GM18519 (cell line): ENCODE data around the gene MAJIN.
"Not testable (repeated sequence)": the region's sequence is repeated elsewhere in the genome, so short reads cannot be mapped to it uniquely, and the experiment has no call there.

Source experiments
- ATAC-seq: cut with Tn5 transposase; IDR thresholded peaks from one replicate; pipeline ENCODE4 v1.9.1; 2021; ENCODE audit warnings: mild to moderate bottlenecking, moderate library complexity; ENCODE audit not compliant: unreplicated experiment, low FRiP score

MAJIN gene, protein sequence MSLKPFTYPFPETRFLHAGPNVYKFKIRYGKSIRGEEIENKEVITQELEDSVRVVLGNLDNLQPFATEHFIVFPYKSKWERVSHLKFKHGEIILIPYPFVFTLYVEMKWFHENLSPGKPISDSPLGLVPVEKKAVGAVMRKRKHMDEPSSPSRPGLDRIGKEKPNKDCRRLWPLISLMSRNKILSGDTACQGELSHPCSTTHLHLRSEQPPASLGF

DNA sequence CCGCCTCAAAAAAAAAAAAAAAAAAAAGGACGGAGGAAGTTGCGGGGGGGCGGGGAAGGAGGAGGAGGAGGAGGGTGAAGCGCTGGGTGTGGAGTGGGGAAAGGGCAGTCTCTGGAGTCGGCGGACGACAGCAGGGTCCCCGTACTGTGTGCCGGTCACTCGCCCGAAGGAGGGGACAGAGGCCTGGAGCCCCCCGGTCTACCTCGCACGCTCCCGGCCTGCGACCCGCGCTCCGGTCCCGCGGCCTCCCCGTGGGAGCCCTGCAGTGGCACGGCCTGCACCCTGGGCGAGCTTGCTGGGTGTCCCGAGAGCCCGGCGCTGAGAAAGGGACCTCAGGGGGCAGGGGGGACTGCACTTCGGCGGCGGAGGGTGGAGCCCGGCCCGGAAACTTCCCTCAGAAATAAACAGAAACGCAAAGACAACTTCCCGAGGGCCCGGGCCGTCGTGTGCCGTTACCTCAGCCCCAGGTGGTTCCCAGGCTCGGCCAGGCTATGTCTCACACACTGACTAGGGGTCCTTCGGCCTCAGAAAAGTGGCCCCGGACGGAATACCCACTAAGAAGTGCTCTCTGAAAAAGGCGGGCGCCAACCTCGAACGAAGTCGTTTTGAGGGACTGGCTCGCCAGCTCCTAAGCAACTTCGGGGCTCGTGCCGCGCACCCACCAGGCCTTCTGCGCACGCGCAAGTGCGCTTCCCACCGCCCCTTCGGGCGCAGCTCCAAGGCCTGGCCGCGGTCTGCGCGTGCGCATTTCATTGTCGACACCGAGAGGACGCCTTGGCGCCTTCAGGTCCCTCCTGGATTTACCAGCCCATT lies at the start of gene MAJIN:
TSS of gene MAJIN (minus strand) at position 688 of the 813 bp plus-strand sequence. CDS start 12,703 bp downstream, outside the sequence.
- no peak for ATAC-seq

DNA sequence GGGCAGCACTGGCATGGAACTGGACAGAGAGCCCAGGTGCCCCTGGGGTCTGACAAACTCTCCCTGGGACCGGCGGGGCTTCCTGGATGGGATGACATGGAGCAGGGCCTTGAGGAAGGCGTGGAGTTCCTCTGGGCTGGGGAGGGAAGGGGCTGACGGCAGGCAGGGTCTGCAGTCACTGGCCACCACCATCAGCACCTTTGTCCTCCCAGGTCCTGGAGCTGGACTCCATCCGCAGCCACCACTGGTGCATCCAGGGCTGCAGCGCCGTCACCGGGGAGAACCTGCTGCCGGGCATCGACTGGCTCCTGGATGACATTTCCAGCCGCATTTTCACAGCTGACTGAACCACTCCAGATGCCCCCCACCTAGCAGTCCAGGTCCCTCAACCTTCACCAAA lies 49.6 kb upstream of the MAJIN start:
- no peak for ATAC-seq

DNA sequence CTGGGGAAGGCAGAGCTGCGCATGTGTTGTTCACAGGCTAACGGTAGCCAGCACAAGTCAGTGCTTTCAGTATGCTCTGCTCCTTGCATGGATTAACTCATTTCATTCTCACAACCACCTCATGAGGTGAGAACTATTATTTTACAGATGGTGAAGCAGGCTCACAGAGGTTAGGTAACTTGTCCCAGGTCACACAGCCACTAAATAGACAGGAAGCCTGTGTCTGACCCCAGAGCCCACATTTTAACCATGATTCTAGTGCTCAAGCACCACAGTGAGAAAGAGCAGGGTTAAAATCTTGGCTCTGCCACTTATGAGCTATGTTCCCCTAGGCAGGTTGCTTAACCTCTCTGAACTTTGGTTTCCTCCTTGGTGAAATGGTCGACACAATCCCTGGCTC lies 49.1 kb upstream of the MAJIN start:
- no peak for ATAC-seq

DNA sequence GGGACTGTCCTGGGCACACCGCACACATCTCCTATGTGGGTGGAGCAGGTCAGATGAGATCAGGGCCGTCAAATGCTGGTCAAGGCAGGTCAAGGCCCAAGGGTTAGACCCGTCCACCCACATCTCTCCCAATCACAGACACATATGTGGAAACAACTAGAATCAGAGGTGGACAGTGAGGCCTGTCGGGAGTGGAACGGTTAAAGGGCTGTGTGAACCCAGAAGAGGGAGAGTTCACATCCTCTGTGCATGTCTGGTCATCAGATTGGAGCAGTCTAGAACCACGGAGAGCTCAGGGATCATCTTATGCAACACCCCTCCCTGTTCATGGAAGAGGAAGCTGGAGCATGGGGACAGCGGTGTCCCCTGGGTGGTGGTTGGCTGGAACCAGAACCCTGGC lies 47.9 kb upstream of the MAJIN start:
- no peak for ATAC-seq

DNA sequence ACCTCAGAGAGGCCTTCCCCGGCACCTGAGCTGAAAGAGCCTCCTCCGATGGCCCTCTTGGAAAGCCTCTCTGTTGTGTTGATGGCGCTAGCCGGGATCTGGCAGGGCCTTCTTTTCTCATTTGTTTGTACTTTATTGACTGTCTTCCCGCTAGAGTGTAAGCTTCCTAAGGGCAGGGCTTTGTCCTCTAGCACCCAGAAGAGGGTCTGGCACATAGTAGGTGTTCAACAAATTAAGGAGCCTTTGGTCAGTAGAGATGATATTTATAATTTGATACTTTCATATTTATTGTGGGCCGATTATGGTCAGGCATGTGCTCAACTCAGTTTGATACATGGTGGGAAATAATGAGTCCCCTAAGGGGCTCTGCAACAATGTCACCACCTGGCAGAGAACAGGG lies 46.0 kb upstream of the MAJIN start:
- no peak for ATAC-seq

DNA sequence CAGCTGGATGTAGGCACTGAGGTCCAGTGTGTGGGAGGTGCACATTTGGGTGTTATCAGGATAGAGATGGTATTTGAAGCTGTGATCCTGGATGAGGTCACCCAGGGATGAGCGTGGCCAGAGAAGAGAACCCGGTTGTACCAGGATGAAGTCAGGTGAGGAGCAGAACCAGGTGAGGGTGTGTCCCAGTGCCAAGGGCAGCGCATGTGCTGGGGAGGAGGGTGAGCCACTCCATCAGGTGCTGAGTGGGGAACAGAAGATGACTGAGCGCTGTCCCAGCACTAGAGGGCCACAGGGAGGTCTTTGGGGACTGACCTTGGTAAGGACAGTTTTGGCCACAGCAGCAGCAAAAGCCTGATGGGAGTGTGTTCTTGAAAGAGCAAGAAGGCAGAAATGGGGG lies 44.8 kb upstream of the MAJIN start:
- no peak for ATAC-seq

DNA sequence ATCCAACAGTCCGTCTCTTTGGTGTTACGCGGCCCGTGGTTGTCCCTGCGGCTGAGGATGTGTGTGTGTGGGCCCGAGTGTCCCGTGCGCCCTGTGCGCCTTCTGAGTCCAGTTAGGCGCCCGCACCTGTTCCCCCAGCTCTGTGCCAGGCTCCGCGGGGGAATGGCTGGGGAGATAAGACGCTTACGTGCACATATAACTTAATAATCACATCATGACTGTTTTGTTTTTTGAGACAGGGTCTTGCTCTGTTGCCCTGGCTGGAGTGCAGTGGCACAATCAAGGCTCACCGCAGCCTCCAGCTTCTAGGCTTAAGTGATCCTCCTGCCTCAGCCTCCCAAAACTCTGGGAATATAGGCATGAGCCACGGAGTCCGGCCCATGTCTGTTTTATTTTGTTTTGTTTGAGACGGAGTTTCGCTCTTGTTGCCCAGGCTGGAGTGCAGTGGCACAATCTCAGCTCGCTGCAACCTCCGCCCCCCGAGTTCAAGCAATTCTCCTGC lies 42.9 kb upstream of the MAJIN start:
- no peak for ATAC-seq

DNA sequence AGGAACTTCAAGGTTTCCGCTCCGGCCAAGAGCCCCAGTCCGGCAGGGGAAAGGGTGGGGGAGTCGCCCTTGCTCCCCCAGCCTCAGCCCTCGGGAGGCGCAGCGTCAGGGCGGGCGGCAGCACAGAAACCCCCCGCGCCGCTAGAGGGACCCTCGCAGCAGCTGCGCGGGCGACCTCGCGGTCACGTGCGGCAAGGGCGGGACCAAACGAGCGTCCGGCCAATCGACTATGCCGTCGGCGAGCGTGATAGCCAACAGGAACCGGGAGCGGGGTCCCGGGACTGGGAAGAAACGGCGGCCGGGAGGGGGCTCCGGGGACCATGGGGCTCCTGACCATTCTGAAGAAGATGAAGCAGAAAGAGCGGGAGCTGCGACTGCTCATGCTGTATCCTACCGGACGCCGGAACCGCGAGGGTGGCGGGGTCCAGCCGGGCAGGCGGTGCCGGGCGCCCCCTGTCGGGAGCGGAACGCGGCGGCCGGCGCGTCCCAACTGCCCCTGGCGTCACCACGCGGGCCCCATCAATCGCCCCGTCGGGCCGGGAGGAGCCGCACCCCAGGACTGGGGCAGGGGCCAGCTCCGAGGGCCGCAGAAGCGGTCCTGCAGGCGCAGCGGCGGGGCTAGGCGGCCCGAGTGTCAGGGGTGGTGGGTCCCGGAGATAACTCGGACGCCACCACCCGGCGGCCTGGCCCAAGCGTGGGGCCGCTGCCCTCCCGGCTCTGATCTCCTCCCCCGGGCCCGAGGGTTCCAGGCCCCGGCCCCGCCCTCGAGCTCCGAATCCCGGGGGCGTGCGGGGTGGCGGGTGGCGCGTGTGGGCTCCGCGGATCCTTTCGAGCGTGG lies 42.2 kb upstream of the MAJIN start, which contains the start of gene ARL2:
TSS of gene ARL2 (plus strand) at position 273 of the 838 bp plus-strand sequence. CDS start at position 321, 48 bp downstream.
- peak; percentile 57 for ATAC-seq

DNA sequence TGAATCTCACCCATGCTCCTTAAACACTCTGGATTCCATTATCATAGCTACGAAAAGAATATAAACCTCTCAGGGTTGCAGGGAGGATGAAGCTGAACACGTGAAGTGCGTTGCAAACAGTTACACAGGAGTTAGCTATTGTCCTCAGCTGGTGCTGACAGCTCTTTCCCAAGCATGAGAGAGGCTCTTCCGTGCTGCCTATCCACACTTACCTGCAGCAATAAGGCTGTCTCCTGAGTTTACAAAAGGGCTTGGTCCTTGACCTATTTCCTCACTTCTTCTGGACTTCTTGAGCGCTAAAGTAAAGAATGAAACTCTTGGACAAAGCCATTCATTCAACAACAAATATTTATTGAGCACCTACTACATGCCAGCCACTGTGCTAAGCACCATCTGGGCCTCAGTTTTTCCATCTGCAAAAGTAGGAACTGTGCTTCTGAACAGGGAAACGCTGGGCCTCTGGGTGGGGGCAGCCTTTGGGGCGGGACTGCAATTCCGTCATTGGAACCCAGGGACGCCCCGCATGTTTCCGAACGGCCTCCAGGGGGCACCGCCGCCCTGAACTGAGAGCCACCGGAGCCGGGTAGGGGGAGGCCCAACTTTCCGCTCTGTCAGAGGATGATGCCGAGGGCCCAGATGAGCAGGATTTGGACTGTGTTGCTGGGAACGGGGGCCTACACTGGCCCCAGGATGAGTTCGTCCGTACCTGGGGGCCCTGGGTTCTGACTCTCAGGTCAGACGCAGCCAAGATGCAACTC lies 41.4 kb upstream of the MAJIN start:
- ATAC-seq = peak; percentile 32

DNA sequence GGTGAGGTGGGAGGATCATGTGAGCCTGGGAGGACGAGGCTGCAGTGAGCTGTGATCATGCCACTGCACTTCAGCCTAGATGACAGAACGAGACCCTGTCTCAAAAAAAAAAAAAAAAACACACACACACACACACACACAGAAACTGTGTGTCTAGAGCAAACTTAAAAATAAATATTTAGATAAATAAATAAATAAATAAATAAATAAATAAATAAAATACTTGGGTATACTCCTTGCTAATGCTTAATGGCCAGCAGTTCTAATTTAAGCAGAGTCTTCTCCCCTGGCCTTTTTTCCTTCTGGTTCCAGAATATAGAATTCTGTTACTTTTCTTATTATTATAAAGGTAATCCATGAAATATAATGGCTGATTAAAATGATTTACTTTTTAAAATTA lies 37.0 kb upstream of the MAJIN start:
- ATAC-seq = no peak

DNA sequence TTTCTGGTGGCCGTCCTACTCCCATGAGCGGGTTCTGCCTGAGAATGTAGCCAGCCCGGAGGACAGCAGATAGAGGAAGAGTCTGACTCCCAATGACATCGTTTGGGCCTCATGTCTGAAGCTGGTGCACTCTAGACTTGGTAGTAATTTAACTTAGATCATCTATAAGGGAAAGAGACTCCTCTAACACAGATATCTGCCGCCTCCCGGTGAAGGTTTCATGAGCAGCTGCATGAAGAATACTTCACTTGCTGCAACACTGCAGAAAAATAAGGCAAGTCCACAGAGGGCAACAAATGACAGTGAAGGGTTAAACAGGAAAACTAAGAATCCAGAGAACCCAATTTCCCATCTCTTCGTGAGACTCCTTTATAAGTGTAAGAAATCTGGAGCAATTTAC lies 36.1 kb upstream of the MAJIN start:
- no peak for ATAC-seq

DNA sequence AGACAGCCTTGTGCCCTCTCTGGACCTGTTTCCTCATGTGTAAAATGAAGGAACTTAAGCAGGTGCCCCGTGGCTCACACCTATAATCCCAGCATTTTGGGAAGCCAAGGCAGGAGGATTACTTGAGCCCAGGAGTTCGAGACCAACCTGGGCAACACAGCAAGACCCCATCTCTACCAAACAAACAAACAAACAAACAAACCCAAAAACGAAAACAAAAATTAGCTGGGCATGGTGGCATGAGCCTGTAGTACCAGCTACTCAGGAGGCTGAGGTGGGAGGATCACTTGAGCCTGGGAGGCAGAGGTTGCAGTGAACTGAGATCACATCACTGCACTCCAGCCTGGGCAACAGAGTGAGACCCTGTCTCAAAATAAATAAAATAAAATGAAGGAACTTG lies 32.1 kb upstream of the MAJIN start:
- ATAC-seq = not testable (repeated sequence)

DNA sequence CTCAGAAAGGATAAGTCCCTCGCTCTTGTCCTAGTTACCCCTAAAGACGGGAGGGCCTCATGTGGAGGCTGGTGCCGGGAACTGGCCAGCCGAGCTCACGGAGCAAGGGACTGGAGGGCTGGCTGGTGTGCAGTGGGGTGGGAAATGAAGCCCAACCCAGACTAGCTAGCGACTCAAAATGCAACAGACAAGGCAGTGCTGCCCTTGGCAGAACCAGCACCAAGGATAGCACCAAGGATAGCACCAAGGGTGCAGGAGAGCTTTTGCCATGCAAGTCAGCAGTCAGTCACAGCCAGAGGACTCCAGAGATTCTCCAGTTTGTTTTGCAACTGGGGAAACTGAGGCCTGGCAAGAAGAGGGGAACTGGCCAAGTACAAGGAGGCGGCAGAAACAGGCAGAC lies 31.4 kb upstream of the MAJIN start:
- no peak for ATAC-seq

DNA sequence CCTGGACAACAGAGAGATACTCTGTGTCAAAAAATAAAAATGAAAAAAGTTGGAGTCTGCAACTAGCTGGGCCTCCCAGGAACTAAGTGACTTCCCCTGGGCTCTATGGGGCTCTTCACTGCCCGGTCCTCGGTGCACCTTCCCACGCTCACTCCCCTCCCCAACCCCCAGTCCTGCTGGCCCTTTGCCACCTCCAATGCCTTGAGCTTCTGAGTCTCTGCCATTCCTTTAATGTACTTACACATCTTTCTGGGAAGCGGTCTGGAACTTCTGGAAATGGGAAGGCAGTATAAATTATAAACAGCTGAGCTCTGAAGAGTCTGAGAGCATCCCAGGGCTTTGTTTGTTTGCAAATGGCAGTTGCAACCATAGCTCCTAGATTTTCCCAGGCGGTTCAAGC lies 30.8 kb upstream of the MAJIN start:
- ATAC-seq = no peak

DNA sequence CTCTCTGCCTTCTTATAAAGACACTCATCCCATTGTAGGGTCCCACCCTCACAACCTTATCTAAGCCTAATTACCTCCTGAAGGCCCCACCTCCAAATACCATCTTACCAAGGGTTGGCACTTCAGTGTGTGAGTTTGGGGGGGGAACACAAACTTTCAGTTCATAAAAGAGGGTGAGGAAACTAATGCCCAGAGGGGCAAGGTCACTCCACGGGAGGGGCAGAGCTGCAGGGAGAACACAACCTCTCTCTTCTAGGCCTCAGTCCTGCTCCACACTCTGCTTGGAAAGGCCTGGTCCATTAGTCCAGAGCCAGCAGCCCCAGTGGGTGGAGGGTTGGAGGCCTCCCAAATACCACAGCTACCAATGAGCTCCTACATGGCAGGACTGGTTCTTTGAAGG lies 27.6 kb upstream of the MAJIN start:
- no peak for ATAC-seq

DNA sequence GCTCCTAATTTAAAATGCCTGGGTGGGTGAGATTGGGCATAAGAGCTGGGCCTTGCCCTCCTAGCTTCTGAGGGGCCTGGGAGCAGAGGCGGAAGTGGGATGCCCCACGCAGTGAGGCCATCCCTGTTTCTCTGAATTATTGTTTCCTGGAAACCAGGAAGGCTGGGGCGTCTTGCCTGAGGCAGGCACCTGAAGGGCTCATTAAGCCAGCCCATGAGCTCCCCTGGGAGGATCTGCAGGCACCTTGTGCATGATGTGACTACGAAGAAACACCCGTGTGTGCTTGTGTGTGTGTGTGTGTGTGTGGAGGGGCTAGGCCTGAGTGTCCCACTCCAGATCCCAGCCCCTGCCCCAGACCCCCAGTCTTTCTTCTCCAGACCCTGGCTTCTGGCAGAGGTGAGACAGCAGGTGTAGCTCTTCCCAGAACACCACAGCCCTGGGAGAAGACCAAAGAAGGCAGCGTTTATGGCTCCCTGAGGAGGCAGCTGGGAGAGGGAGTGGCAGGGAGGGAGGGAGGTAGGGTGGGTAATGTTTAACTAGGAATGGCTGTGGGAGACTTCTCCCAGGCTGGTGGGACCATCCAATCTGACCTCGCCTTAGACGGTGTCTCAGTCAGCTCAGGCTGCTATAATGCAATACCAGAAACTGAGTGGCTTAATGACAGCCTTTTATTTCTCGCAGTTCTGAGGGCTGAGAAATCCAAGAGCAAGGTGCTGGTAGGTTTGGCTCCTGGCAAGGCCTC lies 27.0 kb upstream of the MAJIN start:
- ATAC-seq = no peak

DNA sequence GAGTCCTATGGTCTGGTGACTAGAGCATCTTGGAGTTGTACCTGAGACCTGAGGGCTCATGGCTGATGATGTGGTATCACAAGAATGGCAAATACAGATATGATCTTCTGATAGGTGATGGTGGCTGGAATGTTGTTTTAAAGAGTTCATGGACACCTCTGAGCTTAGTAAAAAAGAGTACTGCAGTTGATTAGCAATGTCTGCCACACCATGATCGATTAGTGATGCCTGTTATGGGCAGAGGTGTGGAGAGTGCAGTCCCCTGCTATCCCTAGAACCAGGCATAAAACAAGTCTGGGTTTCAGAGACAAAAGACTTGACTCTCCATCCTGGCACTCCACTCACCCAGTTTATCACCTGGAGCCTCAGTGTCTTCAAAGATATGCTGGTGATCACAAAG lies 26.2 kb upstream of the MAJIN start:
- no peak for ATAC-seq

DNA sequence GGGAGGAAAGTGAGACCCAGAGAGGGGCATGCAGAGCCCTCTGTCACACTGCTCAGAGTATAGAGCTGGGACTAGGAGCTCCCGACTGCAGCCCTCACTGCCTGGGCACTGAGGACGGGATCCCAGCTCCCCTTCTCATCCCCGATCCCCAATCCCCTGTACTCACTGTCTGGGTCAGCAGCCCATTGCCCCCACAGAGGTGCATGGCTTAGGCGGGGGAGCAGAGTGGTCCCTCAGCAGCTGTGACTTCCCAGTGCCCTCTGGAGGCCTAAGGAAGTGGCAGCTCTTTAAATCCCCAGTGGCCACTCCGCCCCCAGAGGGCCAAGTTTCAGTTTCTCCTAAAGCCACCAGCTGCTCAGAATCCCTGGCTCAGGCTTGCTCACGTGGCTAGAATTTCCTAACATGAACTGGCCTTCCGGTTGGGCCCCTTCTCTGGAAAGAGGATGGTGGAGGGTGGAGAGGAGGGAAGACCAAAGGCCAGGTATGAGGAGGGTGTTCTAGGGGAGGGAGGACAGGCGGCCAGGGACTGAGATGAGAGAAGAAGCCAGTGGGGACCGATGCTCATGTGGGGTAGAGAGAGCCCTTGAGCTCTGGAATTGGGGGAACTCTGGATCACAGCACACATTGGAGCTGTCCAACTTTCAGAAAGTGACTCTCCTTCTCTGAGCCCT lies 24.9 kb upstream of the MAJIN start, which contains the start of gene BATF2:
TSS of gene BATF2 (minus strand) at position 262 of the 671 bp plus-strand sequence. CDS start at position 205, 57 bp downstream.
- ATAC-seq = no peak

DNA sequence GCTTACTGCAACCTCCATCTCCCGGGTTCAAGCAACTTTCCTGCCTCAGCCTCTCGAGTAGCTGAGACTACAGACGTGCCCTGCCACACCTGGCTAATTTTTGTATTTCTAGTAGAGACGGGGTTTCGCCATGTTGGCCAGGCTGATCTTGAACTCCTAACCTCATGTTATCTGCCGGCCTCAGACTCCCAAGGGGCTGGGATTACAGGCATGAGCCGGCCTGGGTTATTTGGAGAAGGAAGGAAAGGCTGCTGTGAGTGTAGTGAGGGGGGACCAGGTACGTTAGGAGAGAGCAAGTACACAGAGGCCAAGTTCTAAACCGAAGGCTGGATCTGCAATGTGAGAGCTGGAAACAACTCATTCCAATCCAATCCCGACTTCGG lies 24.4 kb upstream of the MAJIN start:
- ATAC-seq = no peak
